ENCODE measurements around the gene TASOR2.
A peak's percentile ranks its signal among the peaks of the same experiment; 100 is the strongest.

Gene TASOR2

DNA sequence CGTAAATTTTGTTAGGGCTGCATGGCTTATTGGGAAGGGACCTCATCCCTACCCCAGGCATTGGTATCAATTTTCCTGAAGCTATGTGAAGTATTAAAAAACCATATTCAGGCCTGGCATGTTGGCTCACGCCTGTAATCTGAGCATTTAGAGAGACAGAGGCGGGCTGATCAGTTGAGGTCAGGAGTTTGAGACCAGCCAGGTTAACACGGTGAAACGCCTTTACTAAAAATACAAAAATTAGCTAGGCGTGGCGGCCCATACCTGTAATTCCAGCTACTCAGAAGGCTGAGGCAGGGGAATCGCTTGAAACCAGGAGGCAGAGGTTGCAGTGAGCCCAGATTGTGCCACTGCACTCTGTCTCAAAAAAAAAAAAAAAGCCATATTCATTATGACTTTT lies 7.1 kb downstream of the TASOR2 start:
- peaks cover 0 to 45% (median 21%) of the 10 kb centered on the region in 4 donors for H3K4me1 ChIP-seq
- H3K27ac ChIP-seq = no peak overlapping the region
- no peak overlapping the region for H3K4me3 ChIP-seq
- no peaks in the 10 kb centered on the region for H3K36me3 ChIP-seq
- H3K9me3 ChIP-seq = no peaks in the 10 kb centered on the region
- DNase-seq = no peak
- H3K27me3 ChIP-seq = no peaks in the 10 kb centered on the region
- intact Hi-C loops (cut with DNase I; ENCODE audit: low total_unique reads) = no loop called here
- TF ChIP-seq, protein P1, sequence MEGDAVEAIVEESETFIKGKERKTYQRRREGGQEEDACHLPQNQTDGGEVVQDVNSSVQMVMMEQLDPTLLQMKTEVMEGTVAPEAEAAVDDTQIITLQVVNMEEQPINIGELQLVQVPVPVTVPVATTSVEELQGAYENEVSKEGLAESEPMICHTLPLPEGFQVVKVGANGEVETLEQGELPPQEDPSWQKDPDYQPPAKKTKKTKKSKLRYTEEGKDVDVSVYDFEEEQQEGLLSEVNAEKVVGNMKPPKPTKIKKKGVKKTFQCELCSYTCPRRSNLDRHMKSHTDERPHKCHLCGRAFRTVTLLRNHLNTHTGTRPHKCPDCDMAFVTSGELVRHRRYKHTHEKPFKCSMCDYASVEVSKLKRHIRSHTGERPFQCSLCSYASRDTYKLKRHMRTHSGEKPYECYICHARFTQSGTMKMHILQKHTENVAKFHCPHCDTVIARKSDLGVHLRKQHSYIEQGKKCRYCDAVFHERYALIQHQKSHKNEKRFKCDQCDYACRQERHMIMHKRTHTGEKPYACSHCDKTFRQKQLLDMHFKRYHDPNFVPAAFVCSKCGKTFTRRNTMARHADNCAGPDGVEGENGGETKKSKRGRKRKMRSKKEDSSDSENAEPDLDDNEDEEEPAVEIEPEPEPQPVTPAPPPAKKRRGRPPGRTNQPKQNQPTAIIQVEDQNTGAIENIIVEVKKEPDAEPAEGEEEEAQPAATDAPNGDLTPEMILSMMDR (IDR thresholded peaks at IDR 0.05) = no peak

GRCh38 chr10:5692461-5693358 lies 8.1 kb downstream of the TASOR2 start:
- Histone ChIP-seq H3K4me1 (peaks cover 0 to 39% (median 16%) of the 10 kb centered on the region in 4 donors), H3K36me3 (no peaks in the 10 kb centered on the region), H3K27me3 (no peaks in the 10 kb centered on the region), H3K27ac (peak overlapping the region; percentile 34 to 41), H3K4me3 (peak overlapping the region; percentile 47 to 56), H3K9me3 (no peaks in the 10 kb centered on the region)
- intact Hi-C loops (cut with DNase I; ENCODE audit: low total_unique reads) = no loop called here
- DNase-seq = no peak
- TF ChIP-seq, protein P1 (IDR thresholded peaks at IDR 0.05) = no peak

DNA sequence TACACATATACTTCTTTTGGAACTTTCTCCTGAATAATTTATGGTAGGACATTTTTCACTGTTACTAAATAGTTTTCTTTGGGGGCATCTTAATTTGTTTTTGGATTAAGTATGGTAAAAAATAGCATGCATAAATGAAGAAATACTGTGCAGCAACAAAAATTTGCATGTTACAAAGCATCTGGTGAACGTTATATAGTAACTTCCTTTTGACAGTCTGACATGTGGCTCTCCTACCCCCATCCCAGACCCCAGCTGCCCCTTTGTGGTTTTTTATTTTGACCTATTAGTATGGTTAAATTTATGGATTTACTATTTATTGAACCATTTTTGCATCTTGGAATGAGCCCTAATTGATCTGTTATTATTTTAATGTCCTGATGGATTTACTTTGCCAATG lies 9.9 kb downstream of the TASOR2 start:
- Histone ChIP-seq H3K4me3 (no peak overlapping the region), H3K9me3 (no peaks in the 10 kb centered on the region), H3K27ac (no peak overlapping the region), H3K27me3 (no peaks in the 10 kb centered on the region), H3K36me3 (no peaks in the 10 kb centered on the region), H3K4me1 (peaks cover 0 to 26% (median 16%) of the 10 kb centered on the region in 4 donors)
- DNase-seq = no peak
- TF ChIP-seq, protein P1 (IDR thresholded peaks at IDR 0.05) = no peak
- intact Hi-C loops (cut with DNase I; ENCODE audit: low total_unique reads) = no loop called here

- intact Hi-C loops (cut with DNase I; ENCODE audit: low total_unique reads) = no loop called here
- Histone ChIP-seq H3K4me1 (peaks cover 0 to 21% (median 10%) of the 10 kb centered on the region in 4 donors), H3K4me3 (no peak overlapping the region), H3K36me3 (no peaks in the 10 kb centered on the region), H3K9me3 (no peaks in the 10 kb centered on the region), H3K27me3 (no peaks in the 10 kb centered on the region), H3K27ac (no peak overlapping the region)
- TF ChIP-seq, protein P1 (IDR thresholded peaks at IDR 0.05) = no peak
- DNase-seq = no peak
These were observed 12.7 kb downstream of the TASOR2 start for GRCh38 chr10:5697342-5697741.

DNA sequence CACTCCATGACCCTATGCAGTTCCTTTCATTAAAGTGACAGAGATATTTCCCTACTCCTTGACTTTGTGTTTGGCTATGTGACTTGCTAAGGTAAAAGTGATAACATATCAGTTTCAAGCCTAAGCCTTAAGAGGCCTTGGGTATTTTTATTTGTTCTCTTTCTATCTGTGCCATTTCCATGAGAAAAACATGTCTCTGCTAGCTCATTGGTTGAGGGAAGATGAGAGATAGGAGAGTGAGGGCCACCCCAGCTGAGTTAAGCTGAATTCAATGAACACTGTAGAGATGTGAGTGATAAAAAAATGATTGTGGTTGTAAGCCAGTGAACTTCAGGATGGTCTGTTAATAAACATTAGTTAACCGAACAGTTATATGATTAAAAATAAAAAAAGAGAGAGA lies 13.4 kb downstream of the TASOR2 start:
- no peak overlapping the region for H3K27ac ChIP-seq
- no peaks in the 10 kb centered on the region for H3K36me3 ChIP-seq
- no peak for DNase-seq
- TF ChIP-seq, protein P1 (IDR thresholded peaks at IDR 0.05) = no peak
- intact Hi-C loops (cut with DNase I; ENCODE audit: low total_unique reads) = no loop called here
- H3K9me3 ChIP-seq = no peaks in the 10 kb centered on the region
- H3K27me3 ChIP-seq = no peaks in the 10 kb centered on the region
- peaks cover 0 to 14% (median 6%) of the 10 kb centered on the region in 4 donors for H3K4me1 ChIP-seq
- H3K4me3 ChIP-seq = no peak overlapping the region
